Body of pancreas (tissue), 4 donors: ENCODE results near the gene CFI. TPM values are rescaled to one million over a fixed set of nuclear protein-coding genes. Genes with fewer than 3 reads are reported as not detected.

Source experiments
- ATAC-seq: fragments of 150-250 bp; one replicate; pipeline ENCODE4 v1.9.1; 2016
- DNase-seq, 4 donors: peaks; one replicate each; pipeline ENCODE4 v3.0.0-alpha.2; 2019
- H3K27ac ChIP-seq, 4 donors: fragments of 200-600 bp; sonication (generic); 1 replicate in 3 of 4; 2 replicates in 1 of 4; pipeline versions ENCODE4 v1.5.1 to v1.6.1; 2016 to 2019; ENCODE audit warnings: mild to moderate bottlenecking in 1 of 4, mixed read lengths in 1 of 4, moderate library complexity in 1 of 4
- H3K27me3 ChIP-seq, 2 donors: fragments of 200-600 bp; sonication (generic); one replicate each; pipeline ENCODE4 v1.6.0; 2016; ENCODE audit warnings: mild to moderate bottlenecking in 1 of 2
- H3K36me3 ChIP-seq, 2 donors: fragments of 200-600 bp; sonication (generic); replicated peaks in 1 of 2; 2 replicates each; pipeline ENCODE4 v1.5.1; 2016; ENCODE audit warnings: low read depth in 2 of 2; ENCODE audit not compliant: insufficient read depth in 1 of 2
- H3K4me1 ChIP-seq: fragments of 200-600 bp; sonication (generic); one replicate; pipeline ENCODE4 v1.6.0; 2016
- H3K4me3 ChIP-seq, 2 donors: fragments of 200-600 bp; sonication (generic); 1 replicate in 1 of 2; 2 replicates in 1 of 2; pipeline ENCODE4 v1.5.1; 2016 to 2019
- H3K9me3 ChIP-seq, 3 donors: fragments of 200-600 bp; sonication (generic); 1 replicate in 2 of 3; 2 replicates in 1 of 3; pipeline ENCODE4 v1.5.1; 2016
- POLR2A ChIP-seq, 3 donors: fragments of 450-650 bp; IDR thresholded peaks; one replicate each; pipeline ENCODE4 v1.6.1; 2016; ENCODE audit warnings: antibody characterized with exemption in 3 of 3, mild to moderate bottlenecking in 2 of 3
- WGBS, 2 donors: methylation state at CpG; one replicate each; pipeline ENCODE4 v1.1.5; 2017; 5-methylcytosine and 5-hydroxymethylcytosine counted together
- intact Hi-C: fragments of 100-400 bp; cut with DNase I; formaldehyde crosslinking; loops from one replicate; pipeline ENCODE4 v1.15.1; 2023
- total RNA-seq, 2 donors: library from RNA; depleted of rRNA; stranded (reverse); fragments of >200 nt; gene quantifications; one replicate each; pipeline ENCODE4 v1.1.0, GENCODE V29; 2016
- TF ChIP-seq, protein P1 (sequence below), 7 experiments: fragments of 450-650 bp in 4 of 7; fragments of 200-600 bp in 3 of 7; sonication (generic) in 3 of 7; IDR thresholded peaks; one replicate each; pipeline ENCODE4 v1.5.1; 2016 to 2019; ENCODE audit warnings: antibody characterized with exemption in 7 of 7

CFI gene
- total RNA-seq, 2 donors from 2014 or later, result 15.8 to 31.6 TPM

GRCh38 chr4:109730619-109731545 lies 70.9 kb downstream of the CFI start:
- Histone ChIP-seq H3K4me1 (peaks cover 47% of the 10 kb centered on the region), H3K27ac (peak overlapping the region; percentile 91 to 97 (median 96)), H3K27me3 (no peaks in the 10 kb centered on the region), H3K9me3 (no peaks in the 10 kb centered on the region), H3K36me3 (no peaks in the 10 kb centered on the region), H3K4me3 (peak overlapping the region; percentile 6 to 90)
- ATAC-seq (peak; percentile 33), DNase-seq (peak; percentile 34 to 69 (median 56))
- peak in 1 of 3 donors; percentile 69 for TF ChIP-seq POLR2A (IDR thresholded peaks at IDR 0.05)
- TF ChIP-seq, protein P1, sequence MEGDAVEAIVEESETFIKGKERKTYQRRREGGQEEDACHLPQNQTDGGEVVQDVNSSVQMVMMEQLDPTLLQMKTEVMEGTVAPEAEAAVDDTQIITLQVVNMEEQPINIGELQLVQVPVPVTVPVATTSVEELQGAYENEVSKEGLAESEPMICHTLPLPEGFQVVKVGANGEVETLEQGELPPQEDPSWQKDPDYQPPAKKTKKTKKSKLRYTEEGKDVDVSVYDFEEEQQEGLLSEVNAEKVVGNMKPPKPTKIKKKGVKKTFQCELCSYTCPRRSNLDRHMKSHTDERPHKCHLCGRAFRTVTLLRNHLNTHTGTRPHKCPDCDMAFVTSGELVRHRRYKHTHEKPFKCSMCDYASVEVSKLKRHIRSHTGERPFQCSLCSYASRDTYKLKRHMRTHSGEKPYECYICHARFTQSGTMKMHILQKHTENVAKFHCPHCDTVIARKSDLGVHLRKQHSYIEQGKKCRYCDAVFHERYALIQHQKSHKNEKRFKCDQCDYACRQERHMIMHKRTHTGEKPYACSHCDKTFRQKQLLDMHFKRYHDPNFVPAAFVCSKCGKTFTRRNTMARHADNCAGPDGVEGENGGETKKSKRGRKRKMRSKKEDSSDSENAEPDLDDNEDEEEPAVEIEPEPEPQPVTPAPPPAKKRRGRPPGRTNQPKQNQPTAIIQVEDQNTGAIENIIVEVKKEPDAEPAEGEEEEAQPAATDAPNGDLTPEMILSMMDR (IDR thresholded peaks at IDR 0.05), result no peak
- intact Hi-C loops, result loop anchor here (5.0 kb wide), 1 partner anchor 81 kb away; no protein-coding TSS in a partner anchor
- WGBS, 2 donors, result 46 to 47% methylated on average over 21 of the region's 21 CpGs

DNA sequence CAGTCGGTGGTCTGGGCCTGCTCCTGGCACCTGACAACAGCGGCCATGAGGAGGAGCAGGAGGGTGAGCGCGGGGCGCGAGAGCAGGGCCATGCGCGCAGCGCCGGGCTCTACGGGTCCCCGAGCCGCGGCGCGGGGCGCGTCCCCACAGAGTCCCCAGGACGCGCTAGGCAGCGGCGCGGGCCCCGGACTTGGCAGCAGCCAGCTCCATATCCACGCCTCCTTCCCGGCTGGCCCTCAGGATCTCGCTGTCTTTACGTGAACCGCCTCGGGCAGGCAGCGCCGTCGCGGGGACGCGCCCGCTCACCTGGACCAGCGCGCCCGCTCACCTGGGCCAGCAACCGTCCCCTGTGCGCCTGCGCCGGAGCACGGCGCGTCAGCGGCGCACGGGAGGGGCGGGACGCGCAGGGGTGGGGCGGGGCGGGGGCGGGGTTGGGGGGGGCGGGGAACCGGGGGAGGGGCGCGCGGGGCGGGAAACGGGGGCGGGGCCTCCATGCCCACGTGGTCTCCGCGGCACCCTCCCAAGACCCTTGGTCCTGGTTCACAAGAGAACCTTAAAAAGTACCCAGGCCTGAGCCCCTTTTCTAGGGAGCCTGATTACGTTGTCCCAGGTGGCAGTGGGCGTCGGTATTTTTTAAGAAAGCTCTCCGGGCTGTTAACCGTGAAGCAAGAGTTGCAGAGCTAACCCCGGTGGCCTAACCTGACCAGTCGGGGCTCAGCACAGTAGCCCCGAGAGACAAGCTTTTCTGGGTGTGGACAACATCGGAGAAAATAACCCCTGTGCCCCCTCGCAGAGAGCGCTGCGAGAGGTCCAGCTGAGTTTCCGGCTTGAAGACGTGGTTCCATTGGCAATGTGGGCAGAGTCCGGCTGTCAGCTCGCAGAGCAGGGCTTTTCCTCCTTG lies 71.8 kb downstream of the CFI start, which contains the start of gene PLA2G12A:
PLA2G12A (minus strand) TSS at position 353 of the 901 bp plus-strand sequence; CDS start at position 92, 261 bp downstream.
- Histone ChIP-seq H3K36me3 (no peaks in the 10 kb centered on the region), H3K27me3 (no peaks in the 10 kb centered on the region), H3K4me3 (peak within 1 kb of the TSS; percentile 72 to 90), H3K9me3 (no peaks in the 10 kb centered on the region), H3K4me1 (peaks cover 38% of the 10 kb centered on the region), H3K27ac (peak within 1 kb of the TSS; percentile 91 to 97 (median 96))
- TF ChIP-seq, protein P1 (IDR thresholded peaks at IDR 0.05), result no peak
- TF ChIP-seq POLR2A (IDR thresholded peaks at IDR 0.05), result peak; percentile 77 to 87 (median 82)
- ATAC-seq (peak; percentile 93), DNase-seq (peak; percentile 95 to 97 (median 96))
- intact Hi-C loops, result loop anchor here (5.0 kb wide), 1 partner anchor 82 kb away; no protein-coding TSS in a partner anchor
- 1 to 2% methylated on average over 6 to 30 of the region's 83 CpGs for WGBS, 2 donors

GRCh38 chr4:109729117-109729717 lies 72.6 kb downstream of the CFI start:
- Histone ChIP-seq H3K27ac (peak overlapping the region; percentile 91 to 97 (median 96)), H3K27me3 (no peaks in the 10 kb centered on the region), H3K36me3 (no peaks in the 10 kb centered on the region), H3K4me1 (peaks cover 32% of the 10 kb centered on the region), H3K9me3 (no peaks in the 10 kb centered on the region), H3K4me3 (peak overlapping the region; percentile 72 to 84)
- DNase-seq (peak in 3 of 4 donors; percentile 27 to 60 (median 44)), ATAC-seq (peak; percentile 13)
- intact Hi-C loops, result no loop called here
- TF ChIP-seq, protein P1 (IDR thresholded peaks at IDR 0.05), result no peak
- TF ChIP-seq POLR2A (IDR thresholded peaks at IDR 0.05), result no peak
- WGBS, 2 donors, result 1% methylated on average over 18 to 25 of the region's 25 CpGs

DNA sequence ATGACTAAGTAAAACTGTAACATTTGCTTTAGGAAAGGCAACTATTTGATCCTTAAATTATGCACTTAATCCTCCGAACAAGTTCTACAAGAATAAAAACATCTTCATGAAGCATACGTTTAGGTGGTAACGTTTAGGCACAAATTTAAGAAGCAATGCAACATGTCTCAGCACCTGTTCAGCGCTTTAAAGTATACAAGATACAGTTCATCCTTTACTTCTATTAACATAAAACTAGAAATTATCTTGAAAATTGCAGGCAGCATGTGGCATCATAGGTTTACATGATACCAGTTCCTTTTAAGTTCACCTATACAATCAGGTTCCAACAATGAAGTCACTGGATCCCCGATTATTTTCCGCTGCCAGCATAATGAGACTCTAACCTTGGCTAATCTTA lies 73.4 kb downstream of the CFI start:
- 11 to 14% methylated on average over 6 of the region's 6 CpGs for WGBS, 2 donors
- intact Hi-C loops, result no loop called here
- DNase-seq (no peak), ATAC-seq (no peak)
- no peaks in the 10 kb centered on the region for H3K27me3 ChIP-seq
- no peaks in the 10 kb centered on the region for H3K36me3 ChIP-seq
- peak overlapping the region; percentile 2 to 97 (median 96) for H3K27ac ChIP-seq
- peaks cover 25% of the 10 kb centered on the region for H3K4me1 ChIP-seq
- no peak for TF ChIP-seq POLR2A (IDR thresholded peaks at IDR 0.05)
- TF ChIP-seq, protein P1 (IDR thresholded peaks at IDR 0.05), result no peak
- no peaks in the 10 kb centered on the region for H3K9me3 ChIP-seq
- peak overlapping the region in 1 of 2 donors; percentile 72 for H3K4me3 ChIP-seq
